DMS153 treated with DMSO at 0.1 percent for 48 hours (cell line): ENCODE results near the gene FAT1.

Source experiments
- DNase-seq: peaks from one replicate; lab custom pipeline; 2025; ENCODE audit not compliant: unreplicated experiment; lab: John Stamatoyannopoulos, UW

The FAT1 gene

GRCh38 chr4:186621959-186622553, 101.6 kb downstream of the FAT1 start:
- DNase-seq = no peak

GRCh38 chr4:186619088-186619487, 104.6 kb downstream of the FAT1 start:
- DNase-seq = no peak

GRCh38 chr4:186617921-186618320, 105.7 kb downstream of the FAT1 start:
- no peak for DNase-seq

- DNase-seq = no peak
Measured at GRCh38 chr4:186607490-186607889, 116.2 kb downstream of the FAT1 start.

GRCh38 chr4:186606591-186606992, 117.1 kb downstream of the FAT1 start:
- no peak for DNase-seq

- DNase-seq = no peak
Measured at GRCh38 chr4:186605261-186605865, 118.3 kb downstream of the FAT1 start.

- no peak for DNase-seq
Measured at GRCh38 chr4:186604124-186604807, 119.4 kb downstream of the FAT1 start.

- DNase-seq = no peak
Measured at GRCh38 chr4:186602978-186603377, 120.7 kb downstream of the FAT1 start.

GRCh38 chr4:186599483-186599882, 124.2 kb downstream of the FAT1 start:
- DNase-seq = no peak

- DNase-seq = no peak
Measured at GRCh38 chr4:186598686-186599085, 125.0 kb downstream of the FAT1 start.

- DNase-seq = no peak
Measured at GRCh38 chr4:186596850-186597390, 126.7 kb downstream of the FAT1 start.

GRCh38 chr4:186596346-186596745, 127.3 kb downstream of the FAT1 start:
- no peak for DNase-seq

- no peak for DNase-seq
Measured at GRCh38 chr4:186593587-186593973, 130.1 kb downstream of the FAT1 start.

GRCh38 chr4:186592966-186593586, 130.6 kb downstream of the FAT1 start:
- DNase-seq = no peak

- no peak for DNase-seq
Measured at GRCh38 chr4:186592445-186592844, 131.2 kb downstream of the FAT1 start.

- no peak for DNase-seq
Measured at GRCh38 chr4:186591651-186592050, 132.0 kb downstream of the FAT1 start.

GRCh38 chr4:186588503-186588902, 135.2 kb downstream of the FAT1 start:
- no peak for DNase-seq

GRCh38 chr4:186587416-186588018, 136.1 kb downstream of the FAT1 start:
- peak; percentile 22 for DNase-seq

GRCh38 chr4:186586205-186586604, 137.5 kb downstream of the FAT1 start:
- no peak for DNase-seq

GRCh38 chr4:186584912-186585311, 138.7 kb downstream of the FAT1 start:
- no peak for DNase-seq

- no peak for DNase-seq
Measured at GRCh38 chr4:186581421-186581820, 142.2 kb downstream of the FAT1 start.
